Activated CD4-positive, alpha-beta memory T cell treated with anti-CD3 and anti-CD28 coated beads for 36 hours (primary cell): ENCODE measurements around the gene ZNF415. TPM values are rescaled to one million over a fixed set of nuclear protein-coding genes. Genes with fewer than 3 reads are reported as not detected.
A peak's percentile ranks its signal among the peaks of the same experiment; 100 is the strongest.
"Not testable (repeated sequence)": the region's sequence is repeated elsewhere in the genome, so short reads cannot be mapped to it uniquely, and the experiment has no call there.

Experiments
- CTCF ChIA-PET: fragments of 350-600 bp; sonication (Branson Sonifier 250); formaldehyde crosslinking; loops from one replicate; lab custom pipeline; 2021; ENCODE audit warnings: antibody characterized with exemption, inconsistent platforms; lab: Charles Lee
- POLR2A ChIA-PET: fragments of 350-600 bp; sonication (Branson Sonifier 250); formaldehyde crosslinking; loops from one replicate; lab custom pipeline; 2021; ENCODE audit warnings: antibody characterized with exemption; lab: Charles Lee
- DNase-seq: peaks from one replicate; pipeline ENCODE4 v3.0.0-alpha.2; 2020
- H3K27ac Mint-ChIP-seq: one replicate; pipeline ENCODE4 v1.8.0; 2021; ENCODE audit warnings: mixed read lengths
- H3K27me3 Mint-ChIP-seq: one replicate; pipeline ENCODE4 v1.8.0; 2021; ENCODE audit warnings: mixed read lengths
- H3K36me3 Mint-ChIP-seq: one replicate; pipeline ENCODE4 v1.8.0; 2021; ENCODE audit warnings: mixed read lengths
- H3K4me1 Mint-ChIP-seq: one replicate; pipeline ENCODE4 v1.8.0; 2021; ENCODE audit warnings: low read depth, mixed read lengths
- H3K4me3 Mint-ChIP-seq: one replicate; pipeline ENCODE4 v1.8.0; 2021; ENCODE audit warnings: mild to moderate bottlenecking, mixed read lengths
- H3K9me3 Mint-ChIP-seq: one replicate; pipeline ENCODE4 v1.8.0; 2021; ENCODE audit warnings: mixed read lengths
- intact Hi-C: fragments of 100-400 bp; cut with micrococcal nuclease; formaldehyde crosslinking; loops from one replicate; pipeline ENCODE4 v1.15.1; 2023
- total RNA-seq, 2 experiments: library from RNA; stranded (reverse); gene quantifications; one replicate each; pipeline ENCODE4 v1.2.3, GENCODE V29; 2021

The ZNF415 gene
- total RNA-seq, 2 experiments from 2014 or later, result 0.39 to 0.88 TPM

DNA sequence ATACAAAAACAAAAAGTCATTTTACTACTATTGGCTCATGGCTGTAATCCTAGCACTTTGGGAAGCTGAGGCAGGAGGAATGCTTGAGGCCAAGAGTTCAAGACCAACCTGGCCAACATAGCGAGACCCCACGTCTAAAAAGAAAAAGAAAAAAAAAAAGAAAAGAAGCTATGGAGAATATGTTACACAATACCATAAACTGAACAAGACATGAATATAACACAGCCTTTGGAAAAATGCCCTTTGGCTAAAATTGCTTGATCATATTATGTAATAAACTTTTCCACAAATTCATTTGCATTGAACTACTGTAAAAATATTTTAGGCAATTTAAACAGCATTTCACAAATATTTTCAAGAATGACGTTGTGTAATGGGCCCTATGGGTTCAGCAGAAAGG, 3.7 kb upstream of the ZNF415 start:
- H3K9me3 Mint-ChIP-seq, result peaks cover 73% of the 10 kb centered on the region
- peaks cover 8% of the 10 kb centered on the region for H3K4me1 Mint-ChIP-seq
- no peak for DNase-seq

DNA sequence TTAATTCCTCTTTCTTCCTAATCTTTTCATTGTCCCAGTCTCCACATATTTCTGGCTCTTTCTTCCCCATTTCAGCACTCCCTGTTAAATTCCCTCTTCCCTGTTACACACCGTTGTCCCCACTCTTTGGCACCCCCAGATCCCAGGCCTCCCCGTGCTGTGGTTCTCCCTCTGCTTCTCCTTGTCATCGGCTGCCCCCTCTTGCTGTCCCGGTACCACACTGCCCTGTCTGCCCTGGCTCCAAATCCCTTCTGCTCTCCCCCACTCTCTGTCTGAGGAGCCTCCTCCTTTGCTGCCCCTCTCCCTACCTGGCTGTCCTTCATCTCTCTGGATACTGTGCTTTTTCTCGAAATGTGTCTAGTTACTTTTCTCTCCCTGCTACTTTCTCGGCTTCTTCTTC, 983 bp downstream of the ZNF415 start:
- H3K4me3 Mint-ChIP-seq, result peak overlapping the region; percentile 38
- H3K27me3 Mint-ChIP-seq, result peaks cover 20% of the 10 kb centered on the region
- CTCF ChIA-PET, result no interaction called here
- H3K4me1 Mint-ChIP-seq, result peaks cover 10% of the 10 kb centered on the region
- peaks cover 37% of the 10 kb centered on the region for H3K36me3 Mint-ChIP-seq
- H3K27ac Mint-ChIP-seq, result no peak overlapping the region
- H3K9me3 Mint-ChIP-seq, result peaks cover 60% of the 10 kb centered on the region
- intact Hi-C loops, result no loop called here
- no peak for DNase-seq
- POLR2A ChIA-PET, result no interaction called here

More for the DNA sequence above, 3.7 kb upstream of the ZNF415 start:
- Mint-ChIP-seq H3K27ac (no peak overlapping the region), H3K27me3 (peaks cover 8% of the 10 kb centered on the region), H3K4me3 (no peak overlapping the region), H3K36me3 (peaks cover 51% of the 10 kb centered on the region)
- POLR2A ChIA-PET, result no interaction called here
- intact Hi-C loops, result no loop called here
- CTCF ChIA-PET, result no interaction called here

DNA sequence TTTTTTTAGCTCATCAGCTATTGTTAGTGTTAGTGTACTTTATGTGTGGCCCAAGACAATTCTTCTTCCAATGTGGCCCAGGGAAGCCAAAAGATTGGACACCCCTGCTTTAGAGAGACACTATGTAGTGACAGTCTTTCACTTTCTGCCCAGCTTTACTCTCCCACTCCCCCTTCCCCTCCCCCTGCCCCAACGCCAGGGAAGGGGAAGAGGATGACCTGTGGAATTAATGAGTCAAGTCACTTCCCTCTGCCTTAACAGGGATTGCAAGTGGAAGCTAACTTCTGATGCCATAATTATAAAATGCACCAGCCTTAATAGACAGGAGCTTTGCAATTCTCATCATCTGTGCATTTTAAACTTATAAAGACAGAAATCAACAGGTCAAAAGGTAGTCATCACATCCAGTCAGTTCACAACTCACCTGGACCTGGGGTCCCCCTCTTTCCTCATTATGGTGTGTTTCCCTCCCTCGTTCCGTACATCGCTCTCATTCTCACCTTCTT, 1.6 kb downstream of the ZNF415 start:
- intact Hi-C loops, result no loop called here
- H3K9me3 Mint-ChIP-seq, result peaks cover 55% of the 10 kb centered on the region
- no peak overlapping the region for H3K4me3 Mint-ChIP-seq
- H3K4me1 Mint-ChIP-seq, result peaks cover 10% of the 10 kb centered on the region
- no peak overlapping the region for H3K27ac Mint-ChIP-seq
- CTCF ChIA-PET, result no interaction called here
- H3K27me3 Mint-ChIP-seq, result peaks cover 20% of the 10 kb centered on the region
- POLR2A ChIA-PET, result no interaction called here
- DNase-seq, result no peak
- H3K36me3 Mint-ChIP-seq, result peaks cover 35% of the 10 kb centered on the region

DNA sequence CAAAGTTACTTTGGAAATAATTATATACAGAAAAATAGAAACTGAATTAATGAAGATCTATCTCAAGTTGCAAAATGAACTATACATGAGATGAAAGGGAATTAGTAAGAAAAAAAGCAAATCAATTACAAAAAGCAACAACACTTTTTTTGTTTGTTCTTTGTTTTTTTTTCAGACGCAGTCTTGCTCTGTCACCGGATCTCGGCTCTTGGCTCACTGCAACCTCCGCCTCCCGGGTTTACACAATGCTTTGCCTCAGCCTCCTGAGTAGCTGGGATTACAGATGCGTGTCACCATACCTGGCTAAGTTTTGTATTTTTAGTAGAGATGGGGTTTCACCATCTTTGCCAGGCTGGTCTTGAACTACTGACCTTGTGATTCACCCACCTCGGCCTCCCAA, 2.2 kb downstream of the ZNF415 start:
- Mint-ChIP-seq H3K27ac (no peak overlapping the region), H3K9me3 (peaks cover 51% of the 10 kb centered on the region), H3K4me3 (no peak overlapping the region), H3K4me1 (peaks cover 10% of the 10 kb centered on the region), H3K27me3 (peaks cover 20% of the 10 kb centered on the region), H3K36me3 (peaks cover 35% of the 10 kb centered on the region)
- POLR2A ChIA-PET, result no interaction called here
- no peak for DNase-seq
- CTCF ChIA-PET, result no interaction called here
- intact Hi-C loops, result no loop called here

DNA sequence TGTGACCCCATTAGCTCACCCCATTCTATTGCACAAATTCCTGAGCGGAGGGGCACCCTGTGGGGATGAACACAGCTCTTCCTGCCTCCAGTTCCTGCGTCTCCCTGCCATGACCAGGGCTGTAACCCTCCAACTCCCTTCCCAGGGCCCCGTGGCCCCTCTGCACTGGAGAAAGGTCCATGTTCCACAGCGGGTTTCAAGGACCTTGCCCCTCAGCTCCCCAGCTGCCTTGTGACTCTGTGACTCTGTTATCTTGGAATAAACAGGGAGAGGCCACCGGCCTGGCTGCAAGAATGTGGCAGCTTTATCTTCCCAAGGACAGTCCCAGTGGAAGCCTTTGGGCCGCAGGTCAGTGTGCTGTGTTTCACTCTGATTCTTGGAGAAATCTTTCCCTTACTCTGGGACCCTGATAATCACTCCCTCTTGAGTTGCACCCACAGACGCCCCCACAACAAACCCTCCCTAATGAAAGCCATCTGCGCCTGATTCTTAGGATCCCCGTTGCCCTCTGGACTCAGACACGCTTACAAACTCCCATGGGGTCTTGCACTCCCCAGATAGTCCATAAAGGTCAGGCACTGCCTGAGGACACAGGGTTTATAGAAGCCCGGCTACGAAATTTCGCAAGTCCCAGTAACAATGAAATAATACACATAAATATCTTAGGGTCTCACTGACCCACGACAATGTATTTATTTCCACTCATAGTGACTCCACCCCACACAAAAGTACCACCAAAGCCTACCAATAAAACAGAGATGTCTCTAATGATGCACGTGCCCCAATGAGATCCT, 5.8 kb downstream of the ZNF415 start:
- H3K4me1 Mint-ChIP-seq, H3K4me3 Mint-ChIP-seq, H3K27ac Mint-ChIP-seq, intact Hi-C loops, POLR2A ChIA-PET, CTCF ChIA-PET, DNase-seq: not testable (repeated sequence)
- H3K9me3 Mint-ChIP-seq, result peaks cover 39% of the 10 kb centered on the region
- H3K36me3 Mint-ChIP-seq, result peaks cover 24% of the 10 kb centered on the region
- H3K27me3 Mint-ChIP-seq, result peaks cover 18% of the 10 kb centered on the region

DNA sequence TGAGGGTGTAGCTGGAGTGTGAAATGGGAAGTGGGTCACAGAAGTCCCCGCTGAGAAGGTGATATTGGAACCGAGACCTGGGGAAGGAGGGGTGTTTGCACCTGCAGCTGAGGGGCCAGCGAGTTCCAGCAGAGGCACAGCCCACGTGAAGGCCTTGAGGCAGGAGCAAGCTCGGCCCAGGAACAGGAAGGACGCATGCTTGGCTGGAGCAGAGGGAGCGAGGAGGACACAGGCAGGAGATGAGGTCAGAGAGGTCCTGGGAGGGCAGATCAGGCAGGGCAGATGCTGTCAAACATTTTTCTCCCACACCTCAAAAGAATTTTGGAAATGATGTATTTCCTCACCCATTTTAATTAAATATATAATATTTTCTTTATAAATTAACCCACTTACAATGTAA, 9.3 kb downstream of the ZNF415 start:
- intact Hi-C loops, result no loop called here
- H3K27ac Mint-ChIP-seq, result no peak overlapping the region
- ChIA-PET POLR2A (no interaction called here), CTCF (no interaction called here)
- H3K36me3 Mint-ChIP-seq, result peaks cover 13% of the 10 kb centered on the region
- H3K9me3 Mint-ChIP-seq, result peaks cover 37% of the 10 kb centered on the region
- no peak for DNase-seq
- H3K4me1 Mint-ChIP-seq, result no peaks in the 10 kb centered on the region
- peaks cover 3% of the 10 kb centered on the region for H3K27me3 Mint-ChIP-seq
- no peak overlapping the region for H3K4me3 Mint-ChIP-seq

DNA sequence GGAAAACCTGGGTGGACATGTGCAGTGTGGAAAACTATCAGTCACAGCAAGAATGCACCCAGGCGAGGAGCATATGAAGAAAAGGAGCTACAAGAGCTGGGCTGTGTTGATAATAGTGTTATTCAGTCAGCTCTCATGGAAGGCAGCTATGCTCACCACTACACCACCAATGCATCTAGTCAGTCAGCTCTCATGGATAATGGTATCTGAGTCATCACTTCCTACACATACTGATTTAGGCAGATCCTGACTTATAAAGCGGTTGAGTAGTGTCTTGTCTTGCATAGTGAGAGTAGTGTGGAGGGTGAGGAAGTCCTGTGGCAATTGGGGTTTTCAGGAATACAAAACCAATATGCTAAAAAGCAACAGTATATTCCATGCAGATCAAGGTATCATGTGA, 20.4 kb downstream of the ZNF415 start:
- POLR2A ChIA-PET, result no interaction called here
- Mint-ChIP-seq H3K4me1 (no peaks in the 10 kb centered on the region), H3K36me3 (peaks cover 45% of the 10 kb centered on the region), H3K27me3 (peaks cover 6% of the 10 kb centered on the region), H3K27ac (no peak overlapping the region), H3K4me3 (no peak overlapping the region), H3K9me3 (peaks cover 58% of the 10 kb centered on the region)
- no peak for DNase-seq
- CTCF ChIA-PET, result no interaction called here
- intact Hi-C loops, result no loop called here

DNA sequence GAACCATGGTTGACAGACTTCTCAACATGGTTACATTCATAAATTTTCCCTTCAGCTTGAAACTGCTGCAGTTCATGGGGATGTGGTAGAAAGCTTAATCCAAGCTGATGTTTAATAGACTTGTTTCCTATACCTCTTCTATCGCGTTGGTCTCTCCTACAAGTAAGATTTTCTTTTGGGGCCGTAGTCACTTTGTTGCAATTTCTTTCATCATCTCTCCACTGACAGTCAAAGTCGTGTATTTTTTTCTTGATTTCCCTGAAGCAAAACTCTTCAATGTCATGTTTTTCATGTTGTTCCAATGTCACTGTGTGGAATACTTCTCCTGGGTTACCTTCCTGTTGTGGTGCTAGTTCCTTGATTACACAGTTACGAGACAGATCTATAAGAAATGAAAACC, 23.2 kb downstream of the ZNF415 start:
- peaks cover 40% of the 10 kb centered on the region for H3K9me3 Mint-ChIP-seq
- H3K27ac Mint-ChIP-seq, result no peak overlapping the region
- intact Hi-C loops, result loop anchor here (10.0 kb wide), 1 partner anchor 145 kb away; the partner anchor contains the start of gene ZNF816
- no peaks in the 10 kb centered on the region for H3K4me1 Mint-ChIP-seq
- CTCF ChIA-PET, result no interaction called here
- peaks cover 29% of the 10 kb centered on the region for H3K36me3 Mint-ChIP-seq
- POLR2A ChIA-PET, result no interaction called here
- peaks cover 6% of the 10 kb centered on the region for H3K27me3 Mint-ChIP-seq
- DNase-seq, result no peak
- H3K4me3 Mint-ChIP-seq, result no peak overlapping the region

DNA sequence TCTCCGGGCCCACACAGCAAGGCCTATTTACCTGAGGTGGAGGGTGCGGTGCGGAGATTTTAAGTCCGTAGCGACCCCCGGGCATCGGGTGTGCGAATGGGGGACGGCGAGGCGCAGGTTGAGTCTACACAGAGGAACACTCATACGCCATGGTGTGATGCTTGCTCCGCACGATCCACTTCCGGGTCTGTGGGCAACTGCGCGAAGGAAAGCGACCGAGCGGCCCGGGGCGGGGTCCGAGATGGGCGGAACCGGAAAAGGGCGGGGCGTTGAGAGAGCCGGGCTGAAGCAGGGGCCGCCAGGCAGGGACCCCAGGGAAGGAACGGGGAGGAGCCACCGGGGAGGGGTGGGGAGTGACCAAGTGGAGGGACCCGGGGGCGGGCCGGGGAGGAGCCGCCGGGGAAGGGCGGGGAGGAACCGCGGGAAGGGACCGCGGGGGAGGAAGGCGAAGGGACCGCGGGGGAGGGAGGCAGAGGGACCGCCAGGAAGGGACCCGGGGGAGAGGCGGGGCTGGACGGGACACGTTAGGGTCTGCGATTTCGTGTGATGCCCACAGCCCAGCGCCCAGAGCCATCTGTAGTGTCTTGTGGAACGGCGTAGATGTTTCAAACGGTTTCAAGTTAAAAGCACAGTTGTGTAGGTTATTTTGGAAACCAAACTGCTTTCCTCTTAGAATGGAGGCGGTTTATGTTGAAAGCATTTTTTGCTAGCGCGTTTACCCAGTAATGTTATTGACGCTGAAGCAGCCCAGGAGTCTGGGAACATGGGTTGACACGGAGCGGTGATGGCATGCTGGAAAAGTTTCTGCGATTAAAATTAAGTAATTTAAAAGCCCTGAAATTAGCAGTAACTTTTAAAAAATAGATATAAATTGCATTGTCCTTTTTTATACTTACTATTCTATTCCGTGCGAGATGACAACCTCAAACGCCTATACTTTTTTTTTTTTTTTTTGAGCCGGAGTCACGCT, 29.2 kb downstream of the ZNF415 start, which contains the start of gene ZNF160:
ZNF160 (minus strand) TSS at position 189 of the 970 bp plus-strand sequence. CDS start 17,146 bp downstream, outside the sequence.
- peaks cover 16% of the 10 kb centered on the region for H3K9me3 Mint-ChIP-seq
- peaks cover 2% of the 10 kb centered on the region for H3K27me3 Mint-ChIP-seq
- CTCF ChIA-PET, result no interaction called here
- DNase-seq, result peak; percentile 99
- peaks cover 28% of the 10 kb centered on the region for H3K4me1 Mint-ChIP-seq
- peak within 1 kb of the TSS; percentile 81 for H3K27ac Mint-ChIP-seq
- intact Hi-C loops, result loop anchor here (2.0 to 10.0 kb wide), 5 partner anchors 55 to 576 kb away; partner anchors contain the start of genes ZNF347, ZNF808 and ZNF816
- POLR2A ChIA-PET, result no interaction called here
- peak within 1 kb of the TSS; percentile 89 for H3K4me3 Mint-ChIP-seq
- peaks cover 24% of the 10 kb centered on the region for H3K36me3 Mint-ChIP-seq

DNA sequence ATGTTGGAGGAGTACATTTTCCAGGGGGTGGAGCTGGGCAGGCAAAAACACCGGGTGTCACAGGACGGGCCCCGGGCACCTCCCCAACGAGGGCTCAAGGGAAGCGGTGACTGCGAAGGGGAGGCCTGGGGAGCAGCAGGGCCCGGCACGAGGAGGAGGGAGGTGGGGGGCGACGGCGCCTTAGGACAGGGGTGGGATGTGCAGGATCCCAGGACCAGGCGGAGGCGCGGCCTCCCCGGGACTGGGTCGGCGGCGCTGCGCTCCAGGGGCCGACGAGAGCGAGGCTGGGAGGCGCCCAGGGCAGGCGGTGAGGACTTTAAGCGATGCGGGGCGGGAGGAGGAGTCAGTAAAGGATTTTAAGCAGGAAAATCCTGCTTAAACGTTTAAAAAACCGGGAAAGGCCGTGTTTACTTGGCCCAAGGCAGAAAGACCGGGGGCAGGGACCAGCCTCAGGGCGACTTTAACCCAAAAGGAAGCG, 29.9 kb downstream of the ZNF415 start:
- H3K4me1 Mint-ChIP-seq, result peaks cover 33% of the 10 kb centered on the region
- CTCF ChIA-PET, result interaction anchor here (0.7 kb wide), 1 partner anchor 366 kb away, joined by 3 read pairs; no protein-coding TSS in a partner anchor
- H3K27me3 Mint-ChIP-seq, result peaks cover 2% of the 10 kb centered on the region

DNA sequence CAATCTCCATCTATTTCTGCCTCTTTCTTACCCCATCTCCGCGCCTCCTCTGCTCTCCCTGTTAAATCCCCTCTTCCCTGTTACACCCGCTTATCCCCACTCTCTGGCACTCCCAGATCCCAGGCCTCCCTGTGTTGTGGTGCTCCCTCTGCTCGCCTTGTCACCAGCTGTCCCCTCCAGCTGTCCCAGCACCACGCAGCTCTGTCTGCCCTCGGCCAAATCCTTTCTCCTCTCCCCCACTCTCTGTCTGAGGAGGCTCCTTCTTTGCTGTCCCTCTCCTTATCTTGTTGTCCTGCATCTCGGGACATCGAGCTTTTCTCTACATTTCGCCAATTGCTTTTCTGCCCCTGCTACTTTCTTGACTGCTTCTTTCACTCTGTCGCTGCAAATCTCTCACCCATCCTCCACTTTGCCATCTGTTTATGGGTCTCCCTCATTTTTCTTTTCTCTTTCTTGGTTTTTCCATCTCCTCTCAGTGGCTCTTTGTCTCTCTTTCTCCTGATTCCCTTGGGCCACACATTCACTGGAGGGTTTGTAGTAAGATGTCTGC, 30.4 kb downstream of the ZNF415 start:
- ChIA-PET CTCF (interaction anchor here (0.7 kb wide), 1 partner anchor 365 kb away, joined by 3 read pairs; no protein-coding TSS in a partner anchor), POLR2A (interaction anchor here (0.6 kb wide), 1 partner anchor 323 kb away, joined by 3 read pairs; no protein-coding TSS in a partner anchor)
- H3K4me1 Mint-ChIP-seq, result peaks cover 38% of the 10 kb centered on the region
- peak overlapping the region; percentile 89 for H3K4me3 Mint-ChIP-seq
- peaks cover 32% of the 10 kb centered on the region for H3K36me3 Mint-ChIP-seq
- intact Hi-C loops, result loop anchor here (2.0 to 10.0 kb wide), 5 partner anchors 57 to 575 kb away; partner anchors contain the start of genes ZNF347, ZNF808 and ZNF816
- peaks cover 2% of the 10 kb centered on the region for H3K27me3 Mint-ChIP-seq
- H3K9me3 Mint-ChIP-seq, result peaks cover 5% of the 10 kb centered on the region
- DNase-seq, result no peak
- H3K27ac Mint-ChIP-seq, result peak overlapping the region; percentile 81

More for the DNA sequence above, 29.9 kb downstream of the ZNF415 start:
- Mint-ChIP-seq H3K27ac (peak overlapping the region; percentile 81), H3K9me3 (peaks cover 8% of the 10 kb centered on the region), H3K4me3 (peak overlapping the region; percentile 89), H3K36me3 (peaks cover 27% of the 10 kb centered on the region)
- peak; percentile 65 for DNase-seq
- POLR2A ChIA-PET, result interaction anchor here (0.6 kb wide), 1 partner anchor 323 kb away, joined by 3 read pairs; no protein-coding TSS in a partner anchor
- intact Hi-C loops, result loop anchor here (2.0 to 10.0 kb wide), 5 partner anchors 56 to 575 kb away; partner anchors contain the start of genes ZNF347, ZNF808 and ZNF816
